ENCODE data around the gene PXDN.
"Not testable (repeated sequence)": the region's sequence is repeated elsewhere in the genome, so short reads cannot be mapped to it uniquely, and the experiment has no call there.

Gene PXDN

GRCh38 chr2:1741851-1742250 lies 2.5 kb downstream of the PXDN start:
- peak; percentile 41 for DNase-seq (ENCODE audit: low spot score)

DNA sequence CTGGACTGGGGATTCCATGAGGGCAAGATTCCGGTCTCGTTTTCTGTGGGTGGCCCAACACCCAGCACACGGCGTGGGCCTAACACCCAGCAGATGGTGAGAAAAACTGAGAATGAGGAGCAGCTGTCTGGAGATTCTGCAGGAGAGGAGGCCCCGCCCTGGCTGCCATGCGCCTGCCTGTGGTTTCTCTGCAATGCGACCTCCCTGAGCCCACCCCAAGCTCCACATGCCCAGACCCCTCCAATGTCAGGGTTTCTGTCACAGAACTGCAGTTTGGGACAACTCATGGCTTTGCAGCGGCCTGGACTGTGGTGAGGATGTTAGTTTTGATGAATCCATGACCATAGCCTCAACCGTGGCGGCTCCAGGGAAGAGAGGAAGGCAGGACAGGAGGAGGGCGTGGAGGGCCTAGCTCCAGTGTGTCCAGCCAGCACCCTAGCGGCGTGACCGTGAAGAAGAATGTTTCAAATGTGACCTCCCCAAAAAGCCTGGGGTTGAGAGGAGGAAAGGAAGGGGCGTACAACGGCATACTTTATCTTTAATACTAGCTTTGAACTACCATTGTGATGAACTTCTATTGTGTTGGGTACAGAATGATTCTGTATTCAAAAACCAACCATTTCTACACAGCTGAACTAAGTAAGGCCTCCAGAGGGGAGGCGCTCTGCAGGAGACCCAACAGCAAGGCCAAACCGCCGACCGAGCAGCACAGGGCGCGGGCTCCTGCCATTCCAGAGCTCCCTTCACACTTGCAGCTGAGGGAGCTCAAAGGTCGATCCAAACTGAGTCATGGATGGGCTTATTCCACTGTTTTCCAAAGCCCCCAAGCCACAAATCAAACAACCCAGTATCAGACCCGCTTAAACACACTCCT lies 3.4 kb downstream of the PXDN start:
- peak; percentile 41 for DNase-seq (ENCODE audit: low spot score)

DNA sequence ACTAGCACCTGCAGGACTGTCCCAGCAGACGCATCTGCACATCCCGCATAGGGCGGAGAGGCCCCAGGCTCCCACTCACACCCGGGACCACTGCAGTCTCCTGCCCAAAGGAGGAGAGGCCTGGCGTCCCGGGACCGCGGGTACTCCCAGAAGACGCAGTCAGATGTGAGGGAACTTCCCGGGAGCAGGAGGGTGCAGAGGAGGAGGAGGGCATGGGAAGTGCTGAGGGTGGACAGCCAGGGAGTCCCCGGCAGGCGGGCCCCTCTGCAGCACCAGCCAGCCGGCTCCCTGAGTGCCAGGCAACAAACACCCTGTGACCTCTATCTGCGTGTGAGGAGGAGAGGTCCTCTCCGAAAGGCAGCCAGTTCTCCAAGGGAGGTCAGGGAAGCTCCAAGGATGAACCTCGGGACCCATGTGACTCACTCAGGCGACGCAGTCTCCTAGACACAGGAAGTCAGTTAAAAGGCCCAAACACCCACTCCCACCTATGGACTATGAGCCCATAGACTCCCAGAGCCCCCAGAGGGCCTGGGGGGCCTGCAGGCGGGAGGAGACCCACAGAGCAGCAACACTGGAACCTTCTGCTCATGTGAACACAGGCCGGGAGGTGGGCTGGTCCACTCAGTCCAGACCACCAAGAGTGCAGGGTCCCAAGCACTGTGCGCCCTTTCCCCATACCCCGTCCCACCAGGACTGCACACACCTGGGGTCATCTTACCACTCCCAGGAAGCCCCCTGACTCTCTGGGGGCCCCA lies 4.2 kb downstream of the PXDN start:
- DNase-seq (ENCODE audit: low spot score), result peak; percentile 34

GRCh38 chr2:1739322-1739957 lies 4.9 kb downstream of the PXDN start:
- no peak for DNase-seq (ENCODE audit: low spot score)

GRCh38 chr2:1738646-1739302 lies 5.5 kb downstream of the PXDN start:
- DNase-seq (ENCODE audit: low spot score), result peak; percentile 19

DNA sequence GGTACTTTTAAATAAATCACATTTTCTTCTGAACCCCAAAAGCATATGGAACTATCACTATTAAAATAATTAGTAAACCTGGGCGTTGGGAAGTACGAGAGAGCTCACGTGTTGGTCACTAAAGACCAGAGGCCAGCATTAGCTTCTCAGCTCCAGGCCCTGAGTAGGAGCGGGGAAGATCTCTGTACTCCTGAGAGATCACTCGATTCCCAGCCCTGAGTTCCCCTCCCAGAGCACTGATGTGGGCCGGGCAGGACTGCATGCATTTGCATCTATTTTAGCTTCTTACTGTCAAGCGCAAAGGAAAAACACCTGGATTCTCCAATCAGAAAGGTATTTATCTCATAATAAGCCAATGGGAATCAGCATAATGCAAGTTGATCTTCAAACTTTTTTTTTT lies 6.2 kb downstream of the PXDN start:
- no peak for DNase-seq (ENCODE audit: low spot score)

DNA sequence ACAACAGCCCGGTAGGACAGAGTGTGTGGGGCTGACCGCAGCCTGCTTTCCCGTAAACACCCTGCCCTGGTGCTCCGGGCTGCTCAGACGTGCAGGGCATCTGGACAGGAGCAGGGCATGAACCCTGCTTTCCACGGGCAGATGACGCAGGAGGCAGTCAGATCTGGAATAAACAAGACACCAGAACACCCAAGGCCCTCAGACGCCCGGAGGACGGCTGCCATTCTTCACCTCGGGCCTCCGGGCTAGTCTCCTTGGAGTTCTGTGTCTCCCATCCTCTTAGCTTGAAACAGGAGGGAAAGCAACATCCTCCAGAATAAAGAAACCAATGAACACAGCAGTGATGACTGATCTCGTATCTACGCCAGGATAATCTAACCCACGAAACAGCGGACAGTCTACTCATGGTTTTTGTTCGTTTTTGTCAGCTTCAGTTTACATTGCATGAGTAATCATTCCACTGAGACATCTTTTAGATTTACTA lies 7.3 kb downstream of the PXDN start:
- peak; percentile 39 for DNase-seq (ENCODE audit: low spot score)

DNA sequence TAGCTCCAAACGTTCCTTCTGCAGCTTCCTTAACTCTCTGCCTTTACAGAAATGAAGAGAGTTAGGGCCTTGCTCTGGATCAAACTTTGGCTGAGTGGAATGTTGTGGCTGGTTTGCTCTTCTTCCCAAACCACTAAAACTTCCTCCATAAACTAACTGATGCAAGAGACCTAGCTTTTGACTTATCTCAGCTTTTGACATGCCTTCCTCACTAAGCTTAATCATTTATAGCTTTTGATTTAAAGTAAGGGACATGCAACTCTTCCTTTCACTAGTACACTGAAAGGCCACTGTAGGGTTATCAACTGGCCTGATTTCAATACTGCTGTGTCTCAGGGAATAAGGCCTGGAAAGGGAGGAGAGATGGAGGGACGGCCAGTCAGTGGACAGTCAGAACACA lies 8.3 kb downstream of the PXDN start:
- DNase-seq (ENCODE audit: low spot score), result no peak

- not testable (repeated sequence) for DNase-seq (ENCODE audit: low spot score)
Observed at GRCh38 chr2:1733298-1733697, 11.0 kb downstream of the PXDN start.

GRCh38 chr2:1731963-1732768 lies 12.1 kb downstream of the PXDN start:
- DNase-seq (ENCODE audit: low spot score), result peak; percentile 45

DNA sequence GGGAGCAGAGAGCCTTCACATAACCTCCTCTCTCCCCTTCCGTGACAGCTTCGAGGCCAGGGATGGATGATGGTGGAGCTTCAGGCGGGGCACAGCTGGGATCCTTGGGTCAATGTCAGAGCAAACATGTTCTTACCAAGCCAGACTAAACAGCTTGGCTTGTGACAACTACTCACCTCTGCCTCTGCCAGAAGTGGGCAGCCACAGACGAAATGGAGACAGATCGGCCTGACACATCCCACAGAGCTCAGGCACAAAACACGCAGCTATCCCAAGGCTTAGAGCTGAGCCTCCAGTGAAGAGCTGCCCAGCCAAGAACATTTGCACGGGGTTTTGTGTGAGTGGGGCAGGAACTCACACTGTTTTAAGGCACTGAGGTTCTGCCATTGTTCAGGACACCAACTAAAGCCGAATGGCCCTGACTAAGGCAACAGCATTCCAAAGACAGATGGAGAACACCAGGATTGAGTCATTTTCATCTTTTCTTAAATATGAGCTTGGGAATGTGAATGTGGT lies 12.8 kb downstream of the PXDN start:
- DNase-seq (ENCODE audit: low spot score), result peak; percentile 44

DNA sequence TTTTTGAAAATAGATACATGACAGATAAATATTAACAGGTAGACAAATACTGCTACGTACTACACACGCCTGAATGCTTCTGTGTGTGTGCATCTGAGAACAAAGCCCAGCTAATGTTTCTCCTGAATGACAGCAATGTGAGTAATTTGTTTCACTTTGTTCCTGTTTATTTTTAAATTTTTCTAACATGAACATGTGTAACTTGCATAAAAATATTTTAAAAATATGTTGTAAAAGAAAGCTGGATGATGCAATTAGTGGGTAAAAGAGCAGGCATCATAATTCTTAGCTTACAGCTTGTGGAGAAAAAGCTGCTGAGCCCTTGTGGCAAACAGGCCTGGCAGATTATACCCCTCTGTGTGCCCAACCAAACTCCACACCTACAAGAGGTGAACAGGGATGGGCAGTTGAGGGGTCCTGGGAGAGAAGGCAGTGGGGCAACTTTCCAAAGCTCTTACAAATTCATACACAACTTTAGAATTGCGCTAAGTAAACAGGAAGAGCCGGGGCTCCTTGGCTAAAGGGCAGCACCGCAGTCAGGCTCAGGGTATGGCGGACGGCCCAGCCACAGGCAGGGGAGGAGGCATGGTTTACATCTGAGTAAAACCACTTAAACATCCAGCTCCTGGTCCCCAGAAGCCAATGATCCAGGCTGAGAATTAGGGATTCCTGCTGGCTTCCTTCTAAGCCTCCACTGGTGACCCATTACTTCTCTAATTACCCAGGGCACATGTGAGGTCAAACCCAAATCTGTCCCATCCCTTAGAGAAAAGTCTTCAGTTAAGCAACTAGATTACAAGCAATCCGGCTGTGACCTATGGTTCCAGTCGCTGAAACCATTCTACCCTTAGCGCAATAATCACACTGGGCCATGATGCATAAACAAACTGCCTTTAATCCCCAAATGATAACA lies 14.0 kb downstream of the PXDN start:
- peak; percentile 63 for DNase-seq (ENCODE audit: low spot score)

GRCh38 chr2:1729242-1729641 lies 15.1 kb downstream of the PXDN start:
- DNase-seq (ENCODE audit: low spot score), result no peak

DNA sequence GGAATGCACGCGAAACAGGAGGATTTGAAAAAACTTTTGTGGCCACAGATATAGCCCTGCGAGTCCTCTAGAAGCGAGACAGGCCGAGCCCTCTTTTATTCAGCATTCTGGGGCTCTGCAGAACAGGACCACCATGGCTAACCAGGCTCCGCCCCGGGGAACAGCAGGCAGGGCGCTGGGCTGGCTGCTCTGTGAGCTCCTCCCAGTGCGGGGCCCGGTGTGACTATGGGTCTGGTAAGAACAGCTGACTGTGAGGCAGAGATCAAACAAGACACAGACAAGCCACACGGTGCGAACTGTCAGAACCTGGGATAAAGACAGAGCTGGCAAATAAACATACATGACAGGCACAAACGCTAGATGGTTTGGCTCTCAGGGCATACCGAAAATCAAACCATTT lies 15.5 kb downstream of the PXDN start:
- DNase-seq (ENCODE audit: low spot score), result peak; percentile 69

DNA sequence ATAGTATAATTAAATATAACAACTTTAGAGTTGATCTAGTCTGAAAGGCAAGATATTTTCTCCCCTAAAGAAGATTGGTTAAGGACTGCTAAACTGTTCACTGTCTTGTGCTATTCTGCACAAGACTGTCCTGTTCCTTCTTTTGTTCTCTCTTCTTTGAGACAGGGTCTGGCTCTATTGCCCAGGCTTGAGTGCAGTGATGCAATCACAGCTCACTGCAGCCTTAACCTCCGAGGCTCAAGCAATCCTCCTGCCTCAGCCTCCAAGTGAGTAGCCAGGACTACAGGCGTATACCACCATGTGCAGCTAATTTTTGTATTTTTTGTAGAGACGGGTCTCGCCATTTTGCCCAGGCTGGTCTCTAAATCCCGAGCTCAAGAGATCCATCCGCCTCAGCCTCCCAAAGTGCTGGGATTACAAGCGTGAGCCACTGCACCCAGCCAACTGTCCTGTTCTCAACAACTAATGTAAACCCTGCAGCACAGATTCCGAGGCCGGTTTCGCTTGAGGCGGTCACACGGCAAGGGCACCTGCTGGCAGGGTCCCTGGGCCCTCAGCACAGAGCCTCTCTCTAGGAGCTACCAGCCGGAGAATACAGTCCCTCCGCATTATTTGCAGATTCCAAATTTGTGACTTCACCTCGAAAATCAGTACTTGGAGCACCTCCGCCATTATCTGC lies 16.4 kb downstream of the PXDN start:
- peak; percentile 39 for DNase-seq (ENCODE audit: low spot score)

GRCh38 chr2:1727101-1727771 lies 17.1 kb downstream of the PXDN start:
- peak; percentile 27 for DNase-seq (ENCODE audit: low spot score)

GRCh38 chr2:1726558-1726957 lies 17.8 kb downstream of the PXDN start:
- DNase-seq (ENCODE audit: low spot score), result no peak

DNA sequence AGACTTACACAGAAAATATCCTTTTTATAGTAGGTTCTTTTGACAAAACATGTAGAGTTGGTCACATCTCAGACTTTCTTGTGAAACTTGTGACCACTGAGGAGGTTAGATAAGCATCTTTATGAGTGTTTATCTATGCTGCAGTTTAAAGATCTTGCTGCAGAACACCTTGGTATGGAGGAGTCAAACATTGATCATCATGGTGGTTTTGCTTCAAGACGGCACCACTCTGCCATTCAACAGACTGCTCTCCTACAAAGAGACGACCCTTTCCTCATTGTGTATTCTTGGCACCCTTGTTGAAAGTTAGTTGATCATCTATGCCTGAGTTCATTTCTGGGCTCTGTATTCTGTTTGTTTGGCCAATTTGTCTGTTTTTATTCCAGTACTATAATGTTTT lies 20.0 kb downstream of the PXDN start:
- not testable (repeated sequence) for DNase-seq (ENCODE audit: low spot score)

Data from ecto neural progenitor cell (in vitro differentiated cells).